Neutrophil (primary cell): ENCODE data around the gene VTI1A.

ENCODE experiments used
- H3K27ac ChIP-seq: fragments of 200-600 bp; sonication (generic); 2 replicates; pipeline ENCODE4 v1.5.1; 2016; ENCODE audit warnings: mild to moderate bottlenecking, moderate library complexity
- H3K27me3 ChIP-seq: fragments of 200-600 bp; sonication (generic); 2 replicates; pipeline ENCODE4 v1.6.0; 2016; ENCODE audit warnings: mild to moderate bottlenecking
- H3K36me3 ChIP-seq: fragments of 200-600 bp; sonication (generic); 2 replicates; pipeline ENCODE4 v1.5.1; 2017
- H3K4me1 ChIP-seq, 2 experiments: fragments of 200-600 bp in 1 of 2; sonication (generic) in 1 of 2; 1 replicate in 1 of 2; 2 replicates in 1 of 2; pipeline versions ENCODE4 v1.5.1 to v1.6.1; 2013 to 2016; ENCODE audit warnings: low read depth in 1 of 2, low read length in 1 of 2, mild to moderate bottlenecking in 1 of 2, moderate library complexity in 1 of 2; ENCODE audit not compliant: control insufficient read depth in 1 of 2, insufficient read depth in 1 of 2
- H3K4me3 ChIP-seq, 2 experiments: fragments of 200-600 bp in 1 of 2; sonication (generic) in 1 of 2; 1 replicate in 1 of 2; 2 replicates in 1 of 2; pipeline ENCODE4 v1.5.1; 2013 to 2016; ENCODE audit warnings: low read depth in 1 of 2, low read length in 1 of 2, mild to moderate bottlenecking in 1 of 2, moderate library complexity in 1 of 2
- H3K9me3 ChIP-seq: fragments of 200-600 bp; sonication (generic); 2 replicates; pipeline ENCODE4 v1.5.1; 2016
- TF ChIP-seq, protein P1 (sequence below): fragments of 200-600 bp; sonication (generic); IDR thresholded peaks from 2 replicates; pipeline ENCODE4 v1.5.1; 2016; ENCODE audit warnings: antibody characterized with exemption

VTI1A gene

DNA sequence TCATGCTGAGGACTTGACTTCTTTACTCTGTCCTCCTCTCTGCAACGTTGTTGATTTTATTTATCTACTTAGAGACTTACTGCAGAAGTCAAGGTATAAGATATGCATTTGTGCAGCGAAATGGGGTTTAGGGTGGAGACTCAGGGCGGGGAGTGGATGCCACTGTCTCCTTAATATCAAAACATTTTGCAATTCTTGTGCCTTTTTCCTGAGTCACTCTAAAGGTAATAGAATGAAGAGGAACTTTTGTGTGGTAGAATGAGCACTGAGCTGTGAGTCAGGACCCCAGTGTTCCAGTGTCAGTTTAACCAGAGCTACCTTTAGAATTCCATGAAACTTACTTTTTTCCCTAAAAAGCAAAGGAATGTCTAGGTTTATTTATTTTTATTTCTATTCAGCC lies 78.2 kb downstream of the VTI1A start:
- no peaks in the 10 kb centered on the region for H3K27me3 ChIP-seq
- no peak overlapping the region for H3K27ac ChIP-seq
- H3K4me3 ChIP-seq: no peak overlapping the region
- H3K4me1 ChIP-seq: no peaks in the 10 kb centered on the region
- TF ChIP-seq, protein P1, sequence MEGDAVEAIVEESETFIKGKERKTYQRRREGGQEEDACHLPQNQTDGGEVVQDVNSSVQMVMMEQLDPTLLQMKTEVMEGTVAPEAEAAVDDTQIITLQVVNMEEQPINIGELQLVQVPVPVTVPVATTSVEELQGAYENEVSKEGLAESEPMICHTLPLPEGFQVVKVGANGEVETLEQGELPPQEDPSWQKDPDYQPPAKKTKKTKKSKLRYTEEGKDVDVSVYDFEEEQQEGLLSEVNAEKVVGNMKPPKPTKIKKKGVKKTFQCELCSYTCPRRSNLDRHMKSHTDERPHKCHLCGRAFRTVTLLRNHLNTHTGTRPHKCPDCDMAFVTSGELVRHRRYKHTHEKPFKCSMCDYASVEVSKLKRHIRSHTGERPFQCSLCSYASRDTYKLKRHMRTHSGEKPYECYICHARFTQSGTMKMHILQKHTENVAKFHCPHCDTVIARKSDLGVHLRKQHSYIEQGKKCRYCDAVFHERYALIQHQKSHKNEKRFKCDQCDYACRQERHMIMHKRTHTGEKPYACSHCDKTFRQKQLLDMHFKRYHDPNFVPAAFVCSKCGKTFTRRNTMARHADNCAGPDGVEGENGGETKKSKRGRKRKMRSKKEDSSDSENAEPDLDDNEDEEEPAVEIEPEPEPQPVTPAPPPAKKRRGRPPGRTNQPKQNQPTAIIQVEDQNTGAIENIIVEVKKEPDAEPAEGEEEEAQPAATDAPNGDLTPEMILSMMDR: no peak
- no peaks in the 10 kb centered on the region for H3K9me3 ChIP-seq
- peaks cover 5% of the 10 kb centered on the region for H3K36me3 ChIP-seq

DNA sequence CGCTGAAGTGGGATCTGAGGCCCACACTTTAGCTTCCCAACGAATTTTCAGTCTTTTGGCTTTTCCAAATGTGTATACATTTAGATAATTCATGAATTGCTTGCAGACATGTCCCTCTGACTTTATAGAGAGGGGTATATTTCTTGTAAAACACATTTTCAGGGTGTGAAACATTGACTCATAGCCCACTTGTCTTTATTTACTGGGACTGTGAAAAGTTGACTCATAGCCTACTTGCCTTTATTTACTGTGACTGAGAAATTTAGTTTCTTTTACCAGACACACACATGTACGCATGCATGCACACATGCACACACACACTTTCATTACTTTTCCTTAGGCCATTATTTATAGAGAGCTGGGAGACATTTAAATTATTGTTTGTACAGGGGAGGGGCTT lies 79.1 kb downstream of the VTI1A start:
- Histone ChIP-seq H3K27me3 (no peaks in the 10 kb centered on the region), H3K4me1 (no peaks in the 10 kb centered on the region), H3K36me3 (peaks cover 14% of the 10 kb centered on the region), H3K27ac (no peak overlapping the region), H3K9me3 (no peaks in the 10 kb centered on the region), H3K4me3 (no peak overlapping the region)
- TF ChIP-seq, protein P1: no peak

DNA sequence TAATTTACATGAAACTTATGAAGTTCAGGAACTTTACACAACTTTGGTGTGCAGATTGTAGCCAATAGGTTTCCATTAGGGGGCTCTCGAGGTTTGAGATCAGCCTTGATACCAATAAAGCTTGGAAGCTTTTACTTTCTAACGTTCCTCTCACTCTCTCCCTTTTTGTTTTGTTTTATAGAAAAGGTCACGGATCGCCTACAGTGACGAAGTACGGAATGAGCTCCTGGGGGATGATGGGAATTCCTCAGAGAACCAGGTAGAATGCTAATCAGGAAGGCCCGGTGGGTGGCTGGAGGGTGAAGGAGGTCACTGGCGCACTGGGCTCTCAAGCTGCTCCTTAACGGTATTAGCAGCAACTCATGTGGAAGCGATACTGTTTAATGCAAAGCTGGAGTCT lies 79.9 kb downstream of the VTI1A start:
- Histone ChIP-seq H3K4me3 (no peak overlapping the region), H3K27ac (no peak overlapping the region), H3K9me3 (no peaks in the 10 kb centered on the region), H3K4me1 (no peaks in the 10 kb centered on the region), H3K36me3 (peaks cover 14% of the 10 kb centered on the region), H3K27me3 (no peaks in the 10 kb centered on the region)
- TF ChIP-seq, protein P1: no peak

DNA sequence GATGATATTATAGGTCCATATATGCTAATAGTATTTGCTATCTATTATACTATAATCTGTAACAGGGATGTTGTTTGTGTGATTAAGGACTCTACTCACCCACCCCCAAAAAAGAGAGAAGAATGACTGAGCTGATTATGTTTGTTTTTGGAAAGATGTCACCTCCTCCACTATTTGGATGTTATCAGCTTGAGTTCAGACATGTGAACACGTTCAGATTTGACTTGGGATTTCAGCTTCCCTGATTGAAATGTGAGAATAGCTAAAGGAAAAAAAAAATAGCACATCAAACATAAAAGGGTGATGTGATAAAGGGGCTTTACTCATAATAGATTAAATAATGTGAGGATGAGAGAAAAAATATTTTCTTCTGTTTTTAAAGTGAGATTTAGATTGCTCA lies 81.2 kb downstream of the VTI1A start:
- TF ChIP-seq, protein P1: no peak

DNA sequence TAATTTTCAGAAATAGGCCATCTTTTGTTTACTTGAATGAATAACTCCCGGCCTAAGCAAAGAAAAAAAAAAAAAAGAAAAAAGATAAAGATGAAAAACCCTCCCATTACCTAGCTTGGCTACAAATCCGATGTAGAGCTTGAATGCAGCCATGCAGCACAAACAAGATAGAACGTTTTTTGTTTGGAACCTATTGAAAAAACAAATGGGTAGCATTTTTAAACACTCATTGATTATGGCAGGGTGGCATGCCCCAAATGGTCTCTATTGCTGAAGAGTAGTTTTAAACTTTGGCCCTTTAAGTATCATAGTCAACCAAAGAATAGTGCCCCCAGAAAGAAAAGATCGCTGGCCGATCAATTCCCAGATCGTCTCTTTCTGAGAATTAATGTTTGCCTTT lies 84.4 kb downstream of the VTI1A start:
- H3K4me3 ChIP-seq: no peak overlapping the region
- H3K27ac ChIP-seq: no peak overlapping the region
- TF ChIP-seq, protein P1: no peak

More for the DNA sequence above, 81.2 kb downstream of the VTI1A start:
- no peaks in the 10 kb centered on the region for H3K4me1 ChIP-seq
- no peak overlapping the region for H3K4me3 ChIP-seq
- no peaks in the 10 kb centered on the region for H3K27me3 ChIP-seq
- peaks cover 14% of the 10 kb centered on the region for H3K36me3 ChIP-seq
- H3K27ac ChIP-seq: no peak overlapping the region
- H3K9me3 ChIP-seq: no peaks in the 10 kb centered on the region

DNA sequence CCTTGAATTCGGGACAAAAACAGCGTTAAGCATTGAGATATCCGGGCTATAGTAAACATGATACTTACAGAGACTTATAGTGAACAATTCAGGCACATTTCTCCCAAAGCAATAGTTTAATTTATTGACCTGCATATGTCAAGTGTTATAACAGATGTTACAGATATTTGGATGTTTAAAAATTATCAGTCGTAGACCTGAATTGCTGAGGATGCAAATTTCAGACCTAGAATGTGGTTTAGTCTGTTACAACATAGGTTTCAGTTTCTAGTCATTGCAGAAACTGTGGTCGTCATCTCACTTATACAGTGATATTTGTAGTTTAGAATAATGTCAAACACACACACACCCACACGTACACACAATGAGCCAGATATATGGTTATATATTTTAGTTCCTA lies 85.2 kb downstream of the VTI1A start:
- Histone ChIP-seq H3K9me3 (no peaks in the 10 kb centered on the region), H3K27me3 (no peaks in the 10 kb centered on the region), H3K27ac (no peak overlapping the region), H3K36me3 (peaks cover 14% of the 10 kb centered on the region), H3K4me1 (no peaks in the 10 kb centered on the region), H3K4me3 (no peak overlapping the region)
- TF ChIP-seq, protein P1: no peak

More for the DNA sequence above, 84.4 kb downstream of the VTI1A start:
- Histone ChIP-seq H3K4me1 (no peaks in the 10 kb centered on the region), H3K36me3 (peaks cover 14% of the 10 kb centered on the region), H3K27me3 (no peaks in the 10 kb centered on the region), H3K9me3 (no peaks in the 10 kb centered on the region)
